Measurements from ENCODE around the gene CRY2. TPM values are rescaled to one million over a fixed set of nuclear protein-coding genes. Genes with fewer than 3 reads are reported as not detected.
A peak's percentile ranks its signal among the peaks of the same experiment; 100 is the strongest.

The CRY2 gene
- total and polyA plus RNA-seq, 12 donors = 16.8 to 131 (median 86.6) TPM

DNA sequence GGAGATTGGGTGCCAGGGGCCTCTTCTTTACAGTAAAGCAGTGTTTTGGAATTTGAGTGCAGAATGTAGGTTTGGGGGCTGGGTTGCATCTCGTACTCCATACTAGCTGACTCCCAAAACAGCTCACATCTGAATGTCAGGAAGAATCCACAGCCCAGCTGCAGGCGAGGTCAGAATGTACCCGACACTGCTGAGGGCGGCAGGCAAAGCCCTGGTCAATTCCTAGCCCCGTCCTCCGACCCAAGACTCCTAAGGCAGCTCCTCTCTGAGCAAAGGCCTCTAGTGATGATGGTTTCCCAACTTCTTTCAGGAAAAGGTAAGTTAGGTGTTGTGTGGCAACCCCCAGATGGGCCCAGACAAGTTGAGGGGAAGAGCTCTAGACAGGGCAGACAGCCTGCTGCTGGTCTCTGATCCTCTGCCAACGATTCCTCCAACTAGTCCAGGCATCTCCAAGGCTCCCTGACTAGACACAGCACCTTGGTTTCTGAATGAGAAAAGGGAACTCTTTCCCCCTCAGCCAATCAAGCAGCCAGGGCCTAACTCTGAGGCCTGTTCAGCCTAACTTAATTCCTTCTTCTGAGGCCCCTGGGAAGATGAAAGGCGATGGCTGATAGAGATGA lies 83.8 kb downstream of the CRY2 start:
- WGBS, 2 donors = 82 to 86% methylated on average over 8 of the region's 8 CpGs
- intact Hi-C loops (cut with DNase I) = no loop called here
- H3K4me1 ChIP-seq = peaks cover 0 to 24% (median 13%) of the 10 kb centered on the region in 9 donors
- H3K27ac ChIP-seq = peak overlapping the region in 5 of 10 donors; percentile 10 to 63 (median 29)
- no peak overlapping the region for H3K4me3 ChIP-seq
- ATAC-seq (peak in 2 of 8 donors; percentile 23 to 28), DNase-seq (no peak)
- no peaks in the 10 kb centered on the region for H3K27me3 ChIP-seq
- H3K36me3 ChIP-seq = peaks cover 0 to 53% (median 23%) of the 10 kb centered on the region in 9 donors
- no peaks in the 10 kb centered on the region for H3K9me3 ChIP-seq
- TF ChIP-seq, protein P1, sequence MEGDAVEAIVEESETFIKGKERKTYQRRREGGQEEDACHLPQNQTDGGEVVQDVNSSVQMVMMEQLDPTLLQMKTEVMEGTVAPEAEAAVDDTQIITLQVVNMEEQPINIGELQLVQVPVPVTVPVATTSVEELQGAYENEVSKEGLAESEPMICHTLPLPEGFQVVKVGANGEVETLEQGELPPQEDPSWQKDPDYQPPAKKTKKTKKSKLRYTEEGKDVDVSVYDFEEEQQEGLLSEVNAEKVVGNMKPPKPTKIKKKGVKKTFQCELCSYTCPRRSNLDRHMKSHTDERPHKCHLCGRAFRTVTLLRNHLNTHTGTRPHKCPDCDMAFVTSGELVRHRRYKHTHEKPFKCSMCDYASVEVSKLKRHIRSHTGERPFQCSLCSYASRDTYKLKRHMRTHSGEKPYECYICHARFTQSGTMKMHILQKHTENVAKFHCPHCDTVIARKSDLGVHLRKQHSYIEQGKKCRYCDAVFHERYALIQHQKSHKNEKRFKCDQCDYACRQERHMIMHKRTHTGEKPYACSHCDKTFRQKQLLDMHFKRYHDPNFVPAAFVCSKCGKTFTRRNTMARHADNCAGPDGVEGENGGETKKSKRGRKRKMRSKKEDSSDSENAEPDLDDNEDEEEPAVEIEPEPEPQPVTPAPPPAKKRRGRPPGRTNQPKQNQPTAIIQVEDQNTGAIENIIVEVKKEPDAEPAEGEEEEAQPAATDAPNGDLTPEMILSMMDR (IDR thresholded peaks at IDR 0.05) = no peak

DNA sequence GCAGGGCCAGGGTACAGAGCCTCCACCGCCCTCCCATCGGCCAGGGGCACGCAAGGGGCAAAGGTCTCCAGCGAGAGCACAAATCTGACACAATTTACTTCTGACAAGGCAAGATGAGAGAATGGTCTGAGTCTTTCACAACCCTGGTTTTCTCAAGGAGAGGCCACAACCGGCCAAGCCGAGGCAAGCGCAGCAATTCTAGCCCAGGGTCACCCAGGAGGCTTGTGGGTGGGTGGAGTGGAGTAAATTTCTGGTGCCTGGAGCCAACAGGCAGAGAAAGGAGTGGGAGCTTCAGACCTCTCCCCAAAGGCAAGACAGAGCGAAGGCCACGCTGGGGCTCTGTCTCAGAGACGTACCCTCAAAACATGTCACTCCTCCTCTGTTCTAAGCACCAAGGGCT lies 84.5 kb downstream of the CRY2 start:
- Histone ChIP-seq H3K27ac (no peak overlapping the region), H3K36me3 (peaks cover 0 to 59% (median 29%) of the 10 kb centered on the region in 9 donors), H3K4me3 (no peak overlapping the region), H3K4me1 (peaks cover 0 to 24% (median 13%) of the 10 kb centered on the region in 9 donors), H3K27me3 (no peaks in the 10 kb centered on the region), H3K9me3 (no peaks in the 10 kb centered on the region)
- intact Hi-C loops (cut with DNase I) = no loop called here
- DNase-seq (no peak), ATAC-seq (no peak)
- TF ChIP-seq, protein P1 (IDR thresholded peaks at IDR 0.05) = no peak
- WGBS, 2 donors = 87 to 93% methylated on average over 10 of the region's 10 CpGs

DNA sequence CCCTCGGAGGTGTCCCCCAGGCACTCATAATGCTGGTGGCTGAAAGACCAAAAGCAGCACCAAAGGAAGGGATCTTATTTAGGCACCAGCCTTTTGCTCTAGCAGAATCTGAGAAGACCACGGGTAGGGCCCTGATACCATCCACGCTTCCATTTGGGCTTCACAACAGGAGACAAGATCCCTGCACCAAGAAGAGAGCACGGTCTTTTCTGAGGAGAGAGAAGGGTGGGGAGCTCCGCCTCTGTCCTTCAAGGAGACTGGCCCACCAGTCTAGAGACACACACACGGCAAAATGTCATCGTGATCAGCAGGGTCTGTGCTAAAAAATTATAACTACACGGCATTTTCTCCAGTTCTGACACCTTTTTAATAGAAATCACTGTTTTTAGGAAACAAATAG lies 84.9 kb downstream of the CRY2 start:
- ATAC-seq (no peak), DNase-seq (no peak)
- intact Hi-C loops (cut with DNase I) = no loop called here
- Histone ChIP-seq H3K9me3 (no peaks in the 10 kb centered on the region), H3K27ac (no peak overlapping the region), H3K36me3 (peaks cover 0 to 64% (median 29%) of the 10 kb centered on the region in 9 donors), H3K27me3 (no peaks in the 10 kb centered on the region), H3K4me3 (no peak overlapping the region), H3K4me1 (peaks cover 0 to 24% (median 13%) of the 10 kb centered on the region in 9 donors)
- TF ChIP-seq, protein P1 (IDR thresholded peaks at IDR 0.05) = no peak
- 86 to 89% methylated on average over 8 of the region's 8 CpGs for WGBS, 2 donors

Other genes with a start within 250 kb of the CRY2 start
- gene CHST1, start 181.9 kb upstream of the CRY2 start, total RNA-seq = 1 to 10 TPM in 9 of 10 donors, under 1 TPM in 1; 0.53 to 7.7 (median 1.5) TPM
- gene CHST1, start 181.9 kb upstream of the CRY2 start, polyA plus RNA-seq = 1 to 10 TPM; 2.5 to 5.2 TPM
- gene SLC35C1, start 42.3 kb upstream of the CRY2 start, total RNA-seq = 1 to 10 TPM; 4.5 to 9.6 (median 6.1) TPM
- gene SLC35C1, start 42.3 kb upstream of the CRY2 start, polyA plus RNA-seq = 10 to 100 TPM in 1 of 2 donors, 1 to 10 TPM in 1; 5.2 to 14.1 TPM
- gene MAPK8IP1, start 38.2 kb downstream of the CRY2 start, total RNA-seq = 1 to 10 TPM; 4.4 to 8.0 (median 6.5) TPM
- 1 to 10 TPM; 2.6 to 3.1 TPM for gene MAPK8IP1, start 38.2 kb downstream of the CRY2 start, polyA plus RNA-seq
- under 1 TPM in 3 of 10 donors, not detected in 7; 0.38 to 0.55 (median 0.39) TPM for gene FREY1, start 59.8 kb downstream of the CRY2 start, total RNA-seq
- under 1 TPM; 0.22 to 0.59 TPM for gene FREY1, start 59.8 kb downstream of the CRY2 start, polyA plus RNA-seq
- gene PEX16, start 70.4 kb downstream of the CRY2 start, total RNA-seq = 10 to 100 TPM; 10.8 to 17.8 (median 13.6) TPM
- gene PEX16, start 70.4 kb downstream of the CRY2 start, polyA plus RNA-seq = 10 to 100 TPM; 20.1 to 25.4 TPM
- gene LARGE2, start 75.2 kb downstream of the CRY2 start, total RNA-seq = under 1 TPM in 1 of 10 donors, not detected in 9; 0.42 TPM
- under 1 TPM in 1 of 2 donors, not detected in 1; 0.23 TPM for gene LARGE2, start 75.2 kb downstream of the CRY2 start, polyA plus RNA-seq

Data from heart right ventricle (tissue), 16 donors.